ENCODE measurements around the gene IL4I1. TPM values are rescaled to one million over a fixed set of nuclear protein-coding genes. Genes with fewer than 3 reads are reported as not detected.

The IL4I1 gene
- total RNA-seq, 1 donor from 2014 or later = not detected

DNA sequence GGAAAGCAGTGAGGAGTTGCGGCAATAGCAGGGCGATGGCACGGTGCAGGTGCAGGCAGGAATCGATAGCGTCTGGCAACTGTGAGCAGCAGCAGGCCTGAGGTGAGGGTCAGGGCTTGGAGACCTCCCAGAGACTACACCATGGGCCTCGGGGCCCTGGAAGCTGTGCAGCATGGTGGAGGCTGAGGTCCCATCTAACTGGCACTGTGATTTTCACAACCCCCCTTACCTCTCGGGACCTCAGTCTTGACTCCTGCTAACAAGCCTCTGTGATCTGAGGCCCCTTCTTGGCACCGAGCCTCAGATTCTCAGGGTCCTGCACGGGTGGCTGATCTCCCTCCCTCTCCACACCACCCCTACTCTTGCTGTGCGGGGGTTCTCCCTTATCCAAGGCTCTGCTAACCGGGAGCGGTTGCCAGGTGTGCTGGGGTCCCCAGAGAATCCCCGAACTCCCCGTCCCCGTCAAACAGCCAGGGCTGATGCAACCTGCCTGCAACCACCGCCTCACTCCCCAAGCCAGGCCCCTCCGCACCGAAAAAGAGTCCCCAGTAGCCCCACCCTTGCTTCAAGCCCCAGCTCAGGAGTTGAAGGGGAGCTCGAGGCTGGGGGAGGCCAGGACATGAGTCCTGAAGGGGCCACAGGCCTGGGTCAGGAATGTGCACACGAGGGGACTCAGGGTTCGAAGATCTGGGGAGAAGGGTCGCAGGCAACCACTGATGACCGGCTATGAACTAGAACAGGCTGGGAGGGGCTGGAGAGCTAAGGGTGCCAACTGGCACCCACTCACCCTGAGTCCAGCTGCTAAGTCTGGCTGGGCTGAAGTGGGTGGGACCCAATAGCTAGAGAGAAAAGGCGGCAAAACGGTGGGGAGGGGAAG, 27.6 kb upstream of the IL4I1 start:
- ATAC-seq = no peak

DNA sequence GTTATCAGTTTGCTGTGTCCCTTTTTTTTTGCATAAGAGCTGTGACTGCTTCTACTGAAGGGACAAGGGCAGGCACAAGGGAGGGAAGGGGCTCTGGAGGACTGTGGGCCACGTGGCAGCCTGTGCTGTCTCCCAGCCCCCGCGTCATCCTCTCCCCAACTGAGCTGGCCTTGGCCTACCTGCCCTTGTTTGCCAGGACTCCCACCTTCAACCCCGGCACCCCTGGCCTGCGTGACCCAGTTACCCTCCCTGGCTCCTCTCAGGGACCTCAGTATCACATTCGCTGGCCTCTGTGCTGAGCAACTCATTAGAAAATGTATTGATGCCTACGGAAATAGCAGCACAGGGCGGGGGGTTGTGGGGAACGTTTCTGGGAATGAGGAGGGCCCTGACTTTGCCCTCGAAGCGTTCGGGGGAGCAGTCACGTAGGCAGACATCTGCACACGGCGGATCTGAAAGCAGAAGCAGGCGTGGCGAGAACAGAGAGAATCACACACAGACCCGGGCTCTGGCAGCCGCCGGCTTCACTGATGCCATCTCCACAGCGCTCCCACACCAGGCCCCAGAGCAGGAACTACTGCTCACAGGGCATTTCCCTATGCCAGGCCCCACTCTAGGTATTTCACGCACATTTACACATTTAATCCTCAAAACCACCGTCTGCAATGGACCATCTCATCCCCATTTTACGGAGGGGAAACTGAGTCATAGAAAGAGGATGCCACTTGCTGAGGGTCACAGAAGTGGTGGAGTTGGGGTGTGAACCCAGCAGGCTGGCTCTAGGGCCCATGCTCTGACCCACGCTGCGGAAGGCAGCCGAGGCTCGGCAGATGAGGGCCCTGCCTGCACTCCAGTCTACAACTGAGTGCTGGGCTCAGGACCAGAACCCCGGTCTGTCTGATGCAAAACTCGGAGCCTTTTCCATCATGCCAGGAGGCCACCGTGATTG, 26.6 kb upstream of the IL4I1 start:
- no peak for ATAC-seq

DNA sequence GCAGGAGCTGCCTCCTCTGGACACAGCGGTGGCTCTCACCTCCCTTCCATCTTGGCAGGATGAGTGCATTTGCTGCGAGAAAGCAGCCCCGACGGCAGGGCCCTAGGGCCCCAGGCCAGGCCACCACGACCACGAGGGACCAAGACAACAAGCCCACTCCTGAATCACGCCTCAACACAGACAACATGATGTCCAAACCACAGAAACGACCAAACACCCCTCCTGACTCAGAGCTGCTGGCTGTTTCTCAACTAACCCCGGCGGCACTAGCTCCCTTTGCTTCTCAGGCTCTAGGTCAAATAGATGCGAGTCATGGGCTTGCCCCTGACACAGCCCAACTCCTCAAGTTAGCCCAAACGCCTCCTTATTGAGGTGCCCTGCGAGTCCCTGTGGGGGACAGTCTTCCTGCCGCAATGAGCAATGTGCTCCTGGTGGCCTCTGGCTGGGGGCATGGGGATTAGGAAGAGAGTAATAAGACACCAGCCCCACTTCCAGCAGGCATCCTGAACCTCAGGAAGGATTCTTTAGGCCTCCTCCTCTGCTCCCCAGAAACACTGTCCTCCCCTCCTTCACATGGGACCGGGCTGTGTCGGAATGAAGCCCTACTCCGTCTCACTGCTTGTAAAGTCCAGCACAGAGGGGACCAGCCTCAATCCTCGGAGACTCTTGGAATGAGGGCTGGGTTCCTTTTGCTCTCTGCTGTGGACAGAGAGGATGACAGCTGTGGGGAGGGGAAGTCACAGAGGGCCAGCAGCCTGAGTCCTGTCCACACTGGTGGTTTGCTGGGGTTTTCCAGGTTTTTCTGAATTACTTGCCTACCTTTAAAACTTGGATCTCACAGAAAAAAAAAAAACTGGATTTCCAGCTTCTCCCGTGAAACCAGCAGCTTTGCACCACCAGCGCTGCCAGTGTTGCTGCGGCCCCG, 25.4 kb upstream of the IL4I1 start:
- no peak for ATAC-seq

DNA sequence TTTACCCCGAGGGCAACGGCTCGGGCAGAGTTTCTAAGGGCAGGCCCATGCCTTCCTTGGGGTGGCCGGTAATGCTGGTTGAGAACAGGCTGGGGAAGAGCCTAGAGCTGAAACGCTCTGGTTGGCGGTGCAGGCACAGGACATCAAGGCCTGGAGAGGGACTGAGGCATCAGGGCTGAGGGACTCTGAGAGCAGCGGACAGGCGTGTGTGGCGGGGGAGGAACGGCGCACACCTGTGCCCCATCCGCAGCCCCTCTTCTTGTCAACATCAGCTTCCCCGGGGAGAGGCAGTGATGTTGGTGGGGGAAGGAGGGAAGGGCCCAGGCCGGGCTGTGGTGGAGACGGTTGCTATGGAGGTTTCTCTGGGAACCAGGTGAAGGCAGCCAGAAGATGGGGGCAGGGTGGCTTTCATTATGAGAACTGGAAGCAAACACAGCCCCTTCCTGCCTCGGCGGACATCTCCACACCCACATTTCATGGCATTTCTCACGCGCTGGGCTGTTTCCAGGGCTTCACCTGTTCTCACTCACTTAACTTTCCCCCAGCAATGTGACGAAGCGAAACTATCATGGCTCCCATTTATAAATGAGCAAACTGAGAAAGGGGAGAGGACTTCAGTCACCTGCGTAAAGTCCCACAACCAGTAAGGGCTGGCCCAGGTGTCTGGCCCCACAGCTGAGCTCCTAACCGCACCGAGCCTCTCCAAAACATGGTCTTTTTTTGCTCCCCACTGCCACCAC, 24.1 kb upstream of the IL4I1 start:
- ATAC-seq = no peak

DNA sequence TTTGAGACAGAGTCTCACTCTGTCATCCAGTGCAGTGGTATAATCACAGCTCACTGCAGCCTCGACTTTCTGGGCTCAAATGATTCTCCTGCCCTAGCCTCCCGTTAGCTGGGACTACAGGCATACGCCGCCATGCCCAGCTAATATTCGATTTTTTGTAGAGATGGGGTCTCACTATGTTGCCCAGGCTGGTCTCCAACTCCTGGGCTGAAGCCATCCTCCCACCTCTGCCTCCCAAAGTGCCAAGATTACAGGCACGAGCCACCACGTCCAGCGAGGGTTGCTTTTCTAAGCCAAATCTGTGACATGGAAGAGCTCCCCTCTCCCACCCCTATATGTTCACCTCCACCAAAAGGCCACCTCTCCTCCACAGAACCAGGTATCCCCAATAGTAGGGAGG, 21.4 kb upstream of the IL4I1 start:
- no peak for ATAC-seq

DNA sequence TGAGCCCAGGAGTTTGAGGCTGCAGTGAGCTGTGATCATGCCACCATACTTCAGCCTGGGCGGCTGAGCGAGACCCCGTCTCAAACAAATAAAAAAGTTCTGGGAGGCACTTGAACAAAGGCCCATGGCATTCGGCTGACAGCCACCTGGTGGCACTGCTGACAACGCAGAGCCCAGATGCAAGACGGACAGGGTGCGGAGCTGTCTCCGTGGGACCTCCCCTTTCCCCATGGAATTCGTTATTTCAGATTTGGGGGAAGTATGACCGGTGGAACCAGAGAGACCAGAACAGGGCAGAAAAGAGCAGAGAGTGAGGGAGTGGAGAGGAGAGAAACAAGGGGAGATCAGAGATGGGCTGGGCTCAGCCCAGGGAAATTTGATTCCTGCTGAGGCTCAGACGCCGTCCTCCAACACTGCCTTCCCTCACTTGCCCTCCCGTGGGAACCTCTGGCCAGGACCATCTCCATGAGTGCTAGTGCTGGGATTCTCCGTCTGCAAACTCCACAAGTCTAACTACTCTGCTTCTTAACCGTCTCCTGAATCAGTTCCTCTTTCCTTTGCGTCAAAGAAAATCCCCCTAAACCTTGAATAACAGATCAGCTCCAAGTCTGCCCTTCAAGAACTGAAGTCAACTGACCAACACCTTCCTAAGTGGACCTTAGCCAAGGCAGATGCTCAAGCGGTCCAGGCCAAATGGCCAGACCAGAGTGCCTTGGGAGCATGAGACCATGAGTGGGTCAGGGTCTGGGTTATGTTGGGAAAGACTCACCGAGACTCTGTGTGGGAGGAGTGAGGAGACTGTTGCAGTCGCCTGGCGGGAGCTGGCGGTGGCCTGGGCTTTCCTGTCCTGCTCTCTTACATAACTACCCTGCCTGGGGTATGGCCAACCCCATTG, 20.4 kb upstream of the IL4I1 start:
- no peak for ATAC-seq

DNA sequence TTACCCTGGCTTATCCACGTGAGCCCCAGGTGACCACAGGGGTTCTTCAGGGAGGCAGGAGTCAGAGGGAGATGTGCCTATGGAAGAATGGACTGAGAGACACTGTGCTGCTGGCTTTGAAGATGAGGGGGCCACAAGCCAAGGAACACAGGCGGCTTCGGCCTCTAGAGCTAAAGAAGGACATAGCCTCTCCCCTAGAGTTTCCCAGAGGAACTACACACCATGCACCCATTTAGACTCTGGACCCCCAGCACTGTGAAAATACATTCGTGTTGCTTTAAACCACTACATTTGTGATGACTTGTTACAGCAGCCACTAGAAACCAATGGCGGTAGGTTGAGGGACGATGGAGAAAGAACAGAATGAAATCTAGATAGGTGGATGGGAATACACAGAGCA, 18.6 kb upstream of the IL4I1 start:
- ATAC-seq = no peak

DNA sequence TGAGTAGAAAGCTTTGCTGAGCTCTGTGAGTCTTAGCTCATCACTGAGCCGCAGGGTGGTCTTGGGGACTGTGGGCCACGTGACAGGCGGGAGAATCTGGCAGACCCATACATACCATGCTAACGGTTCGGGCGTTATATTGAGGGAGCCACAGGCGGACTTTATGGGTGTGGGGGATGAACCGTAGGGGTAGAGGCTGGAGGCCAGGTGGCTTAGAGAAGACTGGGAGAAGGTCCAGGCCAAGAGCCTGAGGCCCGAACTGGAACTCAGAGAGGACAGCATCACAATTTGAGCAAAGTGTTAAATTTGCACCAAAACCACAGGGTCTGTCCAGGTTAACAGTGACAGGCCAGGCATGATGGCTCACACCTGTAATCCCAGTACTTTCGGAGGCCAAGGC, 17.0 kb upstream of the IL4I1 start:
- no peak for ATAC-seq

DNA sequence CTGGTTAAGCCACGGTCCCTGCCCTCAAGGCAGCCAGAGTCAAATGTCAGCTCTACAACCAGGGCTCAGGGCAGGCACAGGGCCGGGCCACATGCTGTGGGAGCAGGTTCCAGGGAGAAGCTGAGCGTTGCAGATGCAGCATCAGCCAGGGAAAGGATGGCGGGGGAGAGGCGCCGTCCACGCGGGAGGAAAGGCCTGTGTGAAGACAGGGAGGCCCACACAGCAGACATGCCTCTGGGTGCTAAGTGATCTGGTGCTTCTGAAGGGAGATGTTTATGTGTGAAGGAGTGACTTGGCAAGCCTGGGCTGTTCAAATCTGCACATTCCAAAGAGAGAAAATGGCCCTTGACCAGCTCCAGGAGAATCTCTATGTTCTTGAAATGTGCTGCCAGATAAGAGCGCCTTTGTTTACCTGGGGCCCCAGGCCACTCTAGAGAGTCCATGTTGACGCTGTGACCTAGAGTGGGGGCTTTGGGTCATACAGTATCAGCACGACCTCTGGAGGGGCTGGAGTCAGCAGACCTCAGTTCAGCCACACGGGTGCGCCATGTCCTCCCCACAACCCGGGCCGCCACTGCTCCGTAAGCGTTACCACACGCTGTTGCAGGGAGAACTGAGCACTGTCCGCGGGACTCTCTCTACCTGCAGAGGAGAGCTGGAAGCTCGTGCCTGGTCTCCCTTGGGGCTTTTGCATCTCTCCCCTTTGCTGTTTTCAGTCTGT, 16.4 kb upstream of the IL4I1 start:
- no peak for ATAC-seq

DNA sequence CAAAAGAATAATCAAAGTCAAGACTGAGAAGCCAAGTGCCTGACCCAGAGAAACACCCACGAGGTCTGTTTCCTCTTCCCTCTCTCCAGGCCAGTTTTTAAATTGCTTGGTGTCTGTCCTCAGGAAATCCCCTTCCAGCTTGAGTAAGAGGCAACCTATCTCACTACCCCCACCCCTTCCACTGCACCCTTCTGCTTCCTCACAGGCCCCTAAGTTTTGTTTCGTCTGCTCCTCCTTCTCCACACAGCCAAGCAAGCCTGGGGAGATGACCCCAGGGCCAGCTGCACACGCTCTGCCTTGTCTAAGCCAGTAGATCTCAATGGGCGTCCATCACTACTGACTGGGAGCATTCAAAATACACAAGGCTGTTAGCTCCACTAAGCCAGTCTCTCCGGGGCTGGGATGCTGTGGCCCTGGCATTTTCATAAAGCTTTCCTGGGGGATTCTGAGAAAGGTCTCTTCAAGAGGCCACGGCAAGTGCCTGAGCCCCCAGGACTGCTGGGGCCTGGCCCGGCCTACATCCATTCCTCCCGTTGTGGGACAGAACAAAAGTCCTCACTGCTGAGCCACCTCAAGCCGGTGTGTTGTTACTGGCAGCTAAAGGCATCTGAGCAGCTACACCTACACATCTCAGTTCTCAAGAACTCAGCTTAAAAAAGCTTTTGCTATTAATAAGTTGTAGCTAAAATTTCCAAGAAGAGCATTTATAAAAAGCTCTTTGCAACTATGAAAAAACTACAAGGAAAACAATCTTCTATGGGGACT, 14.9 kb upstream of the IL4I1 start:
- ATAC-seq = no peak

DNA sequence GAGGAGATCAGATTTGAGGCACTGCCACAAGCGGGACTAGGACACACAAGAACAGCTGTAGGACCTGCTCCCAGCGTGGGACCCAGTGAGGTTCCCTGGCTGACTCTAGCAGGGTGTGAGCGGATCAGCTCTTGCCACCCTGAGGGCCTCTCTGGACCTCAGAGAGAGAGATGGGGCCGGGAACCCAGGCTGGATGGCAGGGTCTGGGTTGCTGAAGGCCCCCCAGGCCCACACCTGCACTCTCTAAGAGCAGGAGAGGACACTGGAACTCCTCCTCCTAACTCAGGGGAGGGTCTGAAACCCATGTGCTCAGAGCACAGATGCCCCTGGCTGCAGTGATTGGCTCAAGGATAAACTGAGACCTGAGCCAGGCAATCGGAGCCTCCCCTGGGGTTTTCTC, 13.5 kb upstream of the IL4I1 start:
- ATAC-seq = no peak

DNA sequence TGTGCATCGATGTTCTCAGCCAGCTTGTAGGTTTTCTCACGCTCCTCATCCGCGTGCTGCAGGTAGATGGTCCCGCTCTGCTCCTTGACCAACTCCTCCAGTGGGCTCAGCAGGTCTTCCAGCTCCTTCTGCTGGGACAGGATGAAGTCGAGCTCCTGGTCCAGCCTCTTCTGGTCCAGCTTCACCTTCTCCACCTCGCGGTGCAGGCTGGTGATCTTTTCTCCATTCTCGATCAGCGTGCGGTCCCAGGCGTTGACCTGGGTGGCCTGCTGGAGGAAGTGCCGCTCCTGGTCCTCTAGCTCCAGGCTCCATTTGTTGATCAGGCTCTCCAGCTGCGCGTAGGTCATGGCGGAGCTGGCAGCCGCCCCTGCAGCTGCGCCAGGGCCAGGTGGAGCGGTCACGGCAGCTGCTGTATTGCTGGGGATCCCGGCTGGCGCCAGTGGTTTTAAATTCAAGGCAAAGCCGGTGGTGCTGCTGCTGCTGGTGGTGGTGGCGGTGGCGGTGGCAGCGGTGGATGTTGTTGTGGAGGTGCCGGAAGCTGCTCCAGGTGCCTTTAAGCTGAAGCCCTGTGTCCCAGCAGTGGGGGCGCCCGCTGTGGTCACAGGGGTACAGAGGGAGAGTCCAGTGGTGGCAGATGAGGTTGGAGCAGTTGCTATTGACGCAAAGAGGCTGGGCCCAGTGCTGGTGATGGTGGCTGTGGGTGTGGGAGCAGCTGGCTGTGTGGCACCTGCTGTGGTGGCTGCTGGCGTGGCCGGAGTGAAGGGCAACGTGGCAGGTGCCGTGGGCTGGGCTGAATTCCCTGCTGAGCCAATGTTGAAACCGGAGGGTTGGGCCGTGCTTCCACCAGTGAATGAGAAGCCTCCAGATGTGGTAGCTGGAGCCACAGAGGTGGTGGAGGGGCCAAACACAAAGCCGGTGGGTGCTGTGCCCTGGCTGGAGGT, 12.1 kb upstream of the IL4I1 start:
- ATAC-seq = peak; percentile 6

DNA sequence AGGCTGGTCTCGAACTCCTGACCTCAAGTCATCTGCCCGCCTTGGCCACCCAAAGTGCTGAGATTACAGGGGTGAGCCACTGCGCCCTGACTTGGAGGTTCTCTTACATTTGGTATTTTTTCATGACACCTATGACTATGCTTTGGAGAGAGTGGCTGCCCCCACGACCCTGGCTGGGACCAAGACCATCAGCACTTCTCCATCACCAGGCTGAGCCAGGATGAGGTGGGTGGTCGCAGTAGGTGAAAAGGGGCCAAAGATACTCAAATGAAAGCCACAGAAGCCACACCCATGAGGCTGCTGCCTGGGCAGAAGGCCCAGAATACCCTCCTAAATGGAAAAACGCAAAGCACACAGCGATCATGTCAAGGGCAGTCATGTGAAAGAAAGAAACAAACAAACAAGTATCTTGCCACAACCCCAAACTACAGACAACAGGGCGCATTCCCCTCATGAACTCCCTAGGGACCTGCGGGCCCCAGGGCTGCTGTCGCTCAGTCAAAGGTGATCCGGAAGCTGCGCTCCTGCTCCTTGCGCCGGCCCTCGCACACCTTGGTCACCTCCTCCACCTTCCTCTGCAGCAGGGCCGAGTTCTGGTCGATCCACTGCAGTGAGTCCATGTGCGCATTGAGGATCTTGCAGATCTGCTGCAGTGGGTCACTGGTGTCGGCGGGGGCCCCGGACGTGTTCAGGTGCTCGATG, 11.2 kb upstream of the IL4I1 start:
- ATAC-seq = peak; percentile 23

DNA sequence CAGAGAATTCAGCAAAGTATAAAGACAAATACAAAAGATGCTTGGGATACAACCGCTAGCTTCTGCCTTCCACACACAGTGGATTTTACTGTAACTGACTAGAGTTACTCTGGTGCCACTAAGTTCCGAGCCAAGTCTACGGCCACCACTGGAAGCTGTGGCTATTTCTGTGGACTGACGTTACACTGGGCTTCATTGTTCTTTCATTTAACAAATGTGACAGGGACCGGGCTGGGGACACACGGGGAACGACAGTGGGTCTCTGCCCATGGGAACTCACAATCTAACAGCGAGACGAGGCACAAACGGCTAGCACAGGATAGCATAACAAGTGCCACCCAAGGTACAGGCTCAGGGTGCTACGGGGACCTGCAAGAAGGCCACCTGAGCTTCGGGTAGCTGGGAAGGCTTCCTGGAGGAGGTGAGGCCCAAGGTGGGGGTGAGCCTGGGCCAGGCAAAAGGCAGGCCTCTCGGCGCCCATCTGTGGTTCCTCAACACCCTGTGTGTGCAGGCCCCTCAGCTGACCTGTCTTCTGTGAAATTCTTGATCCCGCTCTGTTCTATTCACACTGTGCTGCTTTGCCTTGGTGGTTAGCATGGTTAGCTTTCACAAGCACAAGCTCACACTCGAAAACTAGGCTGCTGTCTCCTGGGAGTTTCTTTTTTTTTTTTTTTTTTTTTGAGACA, 10.3 kb upstream of the IL4I1 start:
- peak; percentile 13 for ATAC-seq

DNA sequence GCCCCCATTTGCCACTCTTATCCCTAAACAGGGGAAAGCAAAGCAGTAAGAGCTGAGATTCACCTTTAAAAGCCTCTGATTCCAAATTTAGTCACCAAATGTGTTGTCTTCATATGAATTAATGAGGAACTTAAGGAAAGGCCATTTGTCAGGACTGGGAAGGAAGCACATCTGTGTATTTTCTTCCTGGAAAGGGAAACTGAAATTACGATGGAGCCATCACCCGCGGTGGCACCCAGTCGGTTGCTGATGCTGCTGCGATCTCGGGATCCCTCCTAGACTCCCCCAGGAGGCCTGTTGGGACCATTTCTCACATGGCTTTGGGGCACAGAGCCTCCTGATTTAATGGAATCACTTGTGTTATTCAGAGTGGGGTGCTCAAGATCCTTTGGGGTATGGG, 7.4 kb upstream of the IL4I1 start:
- ATAC-seq = no peak

DNA sequence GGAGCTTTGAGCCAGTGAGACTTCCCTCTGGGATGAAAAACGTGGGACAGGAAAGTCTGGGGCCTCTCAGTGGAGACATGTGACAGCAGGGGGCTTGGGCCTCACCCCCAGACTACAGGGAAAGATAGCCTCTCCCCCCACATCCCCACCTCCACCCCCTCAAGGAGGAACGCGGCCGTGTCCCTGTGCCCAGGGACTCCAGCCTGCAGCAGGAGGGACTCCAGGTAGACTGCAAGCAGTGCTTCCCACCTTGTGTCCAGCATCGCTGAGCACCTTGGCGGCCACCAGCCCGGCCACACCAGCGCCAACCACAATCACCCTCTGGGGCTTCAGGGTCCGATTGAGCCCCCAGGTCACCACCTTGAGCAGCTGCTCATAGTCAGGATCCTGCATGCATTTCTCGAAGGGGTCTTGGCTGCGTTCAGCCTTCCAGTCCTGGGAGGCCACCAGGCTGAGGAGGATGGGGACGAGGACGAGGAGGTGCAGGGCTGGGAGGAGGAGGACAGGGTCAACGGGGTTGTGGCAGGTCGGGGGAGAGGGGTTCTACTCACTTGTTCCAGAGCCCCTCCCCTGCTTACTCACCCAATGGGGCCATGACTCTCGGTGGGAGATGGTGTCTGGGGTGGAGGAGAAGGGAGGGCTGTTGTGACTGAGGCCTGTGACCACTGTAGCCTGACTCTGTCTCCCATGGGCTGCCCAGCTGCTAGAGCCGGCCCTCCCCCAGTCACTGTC, 955 bp downstream of the IL4I1 start:
- ATAC-seq = peak; percentile 5
